Measurements from ENCODE around the gene DPP8. TPM values are rescaled to one million over a fixed set of nuclear protein-coding genes. Genes with fewer than 3 reads are reported as not detected.

Gene DPP8
- total and polyA plus RNA-seq, 10 of the 15 experiments (the other 5 are each of a cell fraction or from before 2014, with no cell fraction given) = 12.0 to 30.6 (median 24.3) TPM

DNA sequence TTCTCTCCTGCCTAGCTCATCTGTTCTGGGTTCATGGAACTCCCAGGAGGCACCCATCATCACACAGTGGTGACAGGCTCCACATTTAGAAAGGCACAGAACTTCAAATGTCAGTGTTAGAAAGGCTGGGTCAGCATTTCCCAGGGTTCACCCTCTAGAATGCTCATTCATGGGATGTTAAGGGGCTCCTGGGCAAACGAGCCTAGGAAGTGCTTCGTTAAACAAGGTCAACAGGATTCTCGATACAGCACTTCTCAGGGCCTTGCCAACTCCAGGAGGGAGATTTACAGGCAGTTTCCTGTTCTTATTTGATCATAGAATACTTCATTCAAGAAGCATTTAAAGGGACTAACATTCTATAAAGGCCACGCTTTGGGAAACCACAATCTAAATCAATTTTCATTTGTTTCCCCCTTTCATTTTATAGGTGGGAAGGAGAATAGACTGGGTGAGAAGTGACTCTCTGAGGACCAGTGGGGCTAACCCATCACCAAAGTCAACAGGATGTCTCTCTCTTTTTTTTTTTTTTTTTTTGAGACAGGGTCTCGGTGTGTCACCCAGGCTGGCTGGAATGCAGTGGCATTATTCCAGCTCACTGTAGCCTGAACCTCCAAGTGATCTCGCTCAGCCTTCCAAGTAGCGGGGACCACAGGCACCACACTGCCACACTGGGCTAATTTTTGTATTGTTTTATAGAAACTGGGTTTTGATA is 109.0 kb downstream of the DPP8 start:
- H3K4me1 ChIP-seq (ENCODE audit: control insufficient read depth, insufficient read depth, low read length) = peaks cover 24% of the 10 kb centered on the region
- in situ Hi-C loops (cut with MboI) (no loop called here), intact Hi-C loops (cut with micrococcal nuclease; ENCODE audit: unreplicated experiment) (no loop called here)
- H3K4me3 ChIP-seq = no peak overlapping the region
- no peak for DNase-seq (ENCODE audit: low read depth, low spot score)
- no peaks in the 10 kb centered on the region for H4K20me1 ChIP-seq (ENCODE audit: control insufficient read depth, insufficient read depth)
- WGBS (ENCODE audit: insufficient coverage, insufficient replicate concordance, low lambda C conversion rate, missing lambda C conversion rate) = 40% methylated on average over 6 of the region's 7 CpGs
- no peak for ATAC-seq
- RAD21 ChIA-PET (ENCODE audit: unreplicated experiment) = interaction anchor here (1.2 to 2.2 kb wide), 2 partner anchors 13 kb away, joined by 5 to 12 read pairs; no protein-coding TSS in a partner anchor
- H3K9ac ChIP-seq (ENCODE audit: control insufficient read depth, insufficient read depth, low read length) = no peak overlapping the region
- H3K4me2 ChIP-seq (ENCODE audit: control insufficient read depth, insufficient read depth) = no peak overlapping the region
- no peak overlapping the region for H2AFZ ChIP-seq (ENCODE audit: control insufficient read depth, low read depth, low read length)
- TF ChIP-seq ZNF24 (IDR thresholded peaks at IDR 0.05) = no peak
- TF ChIP-seq TCF12 (IDR thresholded peaks at IDR 0.05; ENCODE audit: low read depth, low read length) = no peak
- H3K79me2 ChIP-seq (ENCODE audit: control insufficient read depth, insufficient read depth, low read length) = no peaks in the 10 kb centered on the region
- H3K9me3 ChIP-seq (replicated peaks; ENCODE audit: control insufficient read depth, insufficient read depth, low read length) = no peaks in the 10 kb centered on the region
- no peak for FAIRE-seq
- BruUV-seq (replicated peaks) = no TSS peak
- H3K27ac ChIP-seq (ENCODE audit: control insufficient read depth, insufficient read depth) = no peak overlapping the region; the same call in 1 of the 2 replicates
- CTCF ChIA-PET = interaction anchor here (1.2 kb wide), 1 partner anchor 8 kb away, joined by 8 read pairs; no protein-coding TSS in a partner anchor
- SMC1A ChIA-PET (ENCODE audit: uncharacterized antibody, unreplicated experiment) = interaction anchor here (5.4 kb wide), 1 partner anchor 13 kb away, joined by 38 read pairs; the partner anchor contains the start of gene IGDCC4
- POLR2A ChIA-PET = interaction anchor here (0.6 to 3.5 kb wide), 3 partner anchors 13 to 443 kb away, joined by 3 to 14 read pairs (median 3); partner anchors contain the start of gene IGDCC4
- no peaks in the 10 kb centered on the region for H3K36me3 ChIP-seq (ENCODE audit: control insufficient read depth in 2 of 2, insufficient read depth in 2 of 2, low read length in 1 of 2)
- H3K27me3 ChIP-seq (replicated peaks in 1 of 2; ENCODE audit: control insufficient read depth in 2 of 2, insufficient read depth in 2 of 2, low read length in 1 of 2) = no peaks in the 10 kb centered on the region

GRCh38 chr15:65406424-65407000 is 111.0 kb downstream of the DPP8 start:
- no peaks in the 10 kb centered on the region for H3K9me3 ChIP-seq (replicated peaks; ENCODE audit: control insufficient read depth, insufficient read depth, low read length)
- in situ Hi-C loops (cut with MboI) (no loop called here), intact Hi-C loops (cut with micrococcal nuclease; ENCODE audit: unreplicated experiment) (no loop called here)
- peaks cover 23% of the 10 kb centered on the region for H3K4me1 ChIP-seq (ENCODE audit: control insufficient read depth, insufficient read depth, low read length)
- no TSS peak for BruUV-seq (replicated peaks)
- ATAC-seq (peak; percentile 18; the same call in 1 of the 3 replicates), DNase-seq (ENCODE audit: low read depth, low spot score) (no peak), FAIRE-seq (no peak)
- no peaks in the 10 kb centered on the region for H3K27me3 ChIP-seq (replicated peaks in 1 of 2; ENCODE audit: control insufficient read depth in 2 of 2, insufficient read depth in 2 of 2, low read length in 1 of 2)
- ChIA-PET CTCF (interaction anchor here (0.8 to 3.3 kb wide), 4 partner anchors 15 to 86 kb away, joined by 3 to 10 read pairs (median 3); no protein-coding TSS in a partner anchor), SMC1A (ENCODE audit: uncharacterized antibody, unreplicated experiment) (interaction anchor here (0.7 to 1.5 kb wide), 3 partner anchors 14 to 28 kb away, joined by 3 read pairs; no protein-coding TSS in a partner anchor), POLR2A (interaction anchor here (0.6 kb wide), 2 partner anchors 10 to 81 kb away, joined by 3 to 6 read pairs; no protein-coding TSS in a partner anchor), RAD21 (ENCODE audit: unreplicated experiment) (interaction anchor here (2.2 kb wide), 1 partner anchor 15 kb away, joined by 12 read pairs; no protein-coding TSS in a partner anchor)
- H3K36me3 ChIP-seq (ENCODE audit: control insufficient read depth in 2 of 2, insufficient read depth in 2 of 2, low read length in 1 of 2) = no peaks in the 10 kb centered on the region
- no peaks in the 10 kb centered on the region for H4K20me1 ChIP-seq (ENCODE audit: control insufficient read depth, insufficient read depth)
- H3K9ac ChIP-seq (ENCODE audit: control insufficient read depth, insufficient read depth, low read length) = no peak overlapping the region
- H3K27ac ChIP-seq (ENCODE audit: control insufficient read depth, insufficient read depth) = no peak overlapping the region
- no peaks in the 10 kb centered on the region for H3K79me2 ChIP-seq (ENCODE audit: control insufficient read depth, insufficient read depth, low read length)
- WGBS (ENCODE audit: insufficient coverage, insufficient replicate concordance, low lambda C conversion rate, missing lambda C conversion rate) = 39% methylated on average over 10 of the region's 10 CpGs
- H3K4me3 ChIP-seq = no peak overlapping the region
- no peak overlapping the region for H2AFZ ChIP-seq (ENCODE audit: control insufficient read depth, low read depth, low read length)
- no peak overlapping the region for H3K4me2 ChIP-seq (ENCODE audit: control insufficient read depth, insufficient read depth)
- TF ChIP-seq, protein P1, sequence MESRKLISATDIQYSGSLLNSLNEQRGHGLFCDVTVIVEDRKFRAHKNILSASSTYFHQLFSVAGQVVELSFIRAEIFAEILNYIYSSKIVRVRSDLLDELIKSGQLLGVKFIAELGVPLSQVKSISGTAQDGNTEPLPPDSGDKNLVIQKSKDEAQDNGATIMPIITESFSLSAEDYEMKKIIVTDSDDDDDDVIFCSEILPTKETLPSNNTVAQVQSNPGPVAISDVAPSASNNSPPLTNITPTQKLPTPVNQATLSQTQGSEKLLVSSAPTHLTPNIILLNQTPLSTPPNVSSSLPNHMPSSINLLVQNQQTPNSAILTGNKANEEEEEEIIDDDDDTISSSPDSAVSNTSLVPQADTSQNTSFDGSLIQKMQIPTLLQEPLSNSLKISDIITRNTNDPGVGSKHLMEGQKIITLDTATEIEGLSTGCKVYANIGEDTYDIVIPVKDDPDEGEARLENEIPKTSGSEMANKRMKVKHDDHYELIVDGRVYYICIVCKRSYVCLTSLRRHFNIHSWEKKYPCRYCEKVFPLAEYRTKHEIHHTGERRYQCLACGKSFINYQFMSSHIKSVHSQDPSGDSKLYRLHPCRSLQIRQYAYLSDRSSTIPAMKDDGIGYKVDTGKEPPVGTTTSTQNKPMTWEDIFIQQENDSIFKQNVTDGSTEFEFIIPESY (IDR thresholded peaks at IDR 0.05) = no peak
- TF ChIP-seq NFXL1 (IDR thresholded peaks at IDR 0.05; ENCODE audit: borderline replicate concordance) = no peak
- TF ChIP-seq USF2 (IDR thresholded peaks at IDR 0.05; ENCODE audit: borderline replicate concordance, low read depth, low read length) = no peak
- no peak for TF ChIP-seq TBL1XR1 (IDR thresholded peaks at IDR 0.05; ENCODE audit: low read depth, low read length)
- no peak for TF ChIP-seq NBN (IDR thresholded peaks at IDR 0.05)
- TF ChIP-seq IKZF2 (IDR thresholded peaks at IDR 0.05) = peak; percentile 15 to 21; a peak in 1 of 4 replicates
- no peak for TF ChIP-seq HDAC6 (IDR thresholded peaks at IDR 0.05; ENCODE audit: unreplicated experiment)
- no peak for TF ChIP-seq GATAD2B (conservative IDR thresholded peaks at IDR 0.05; ENCODE audit: low read depth)
- no peak for TF ChIP-seq HDGF (IDR thresholded peaks at IDR 0.05)
- TF ChIP-seq BHLHE40 (IDR thresholded peaks at IDR 0.05; ENCODE audit: borderline replicate concordance in 1 of 2, low read depth in 2 of 2, low read length in 1 of 2) = peak in 1 of 2 experiments; percentile 23; a peak in 1 of 4 replicates
- TF ChIP-seq ZNF622 (IDR thresholded peaks at IDR 0.05) = no peak
